OCI-LY3 (cell line): ENCODE measurements around the gene IL2RG.

Experiments used
- EZH2phosphoT487 ChIP-seq: fragments of 200-600 bp; shearing (Covaris generic); IDR thresholded peaks from 2 replicates; pipeline ENCODE4 v1.6.1; 2018; ENCODE audit warnings: antibody characterized with exemption, mixed run types, low read depth
- TF ChIP-seq, protein P1 (sequence below): fragments of 200-600, 300-600 bp; sonication (generic); IDR thresholded peaks from 2 replicates; pipeline ENCODE4 v1.5.1; 2014; ENCODE audit warnings: antibody characterized with exemption, low read length, low read depth

DNA sequence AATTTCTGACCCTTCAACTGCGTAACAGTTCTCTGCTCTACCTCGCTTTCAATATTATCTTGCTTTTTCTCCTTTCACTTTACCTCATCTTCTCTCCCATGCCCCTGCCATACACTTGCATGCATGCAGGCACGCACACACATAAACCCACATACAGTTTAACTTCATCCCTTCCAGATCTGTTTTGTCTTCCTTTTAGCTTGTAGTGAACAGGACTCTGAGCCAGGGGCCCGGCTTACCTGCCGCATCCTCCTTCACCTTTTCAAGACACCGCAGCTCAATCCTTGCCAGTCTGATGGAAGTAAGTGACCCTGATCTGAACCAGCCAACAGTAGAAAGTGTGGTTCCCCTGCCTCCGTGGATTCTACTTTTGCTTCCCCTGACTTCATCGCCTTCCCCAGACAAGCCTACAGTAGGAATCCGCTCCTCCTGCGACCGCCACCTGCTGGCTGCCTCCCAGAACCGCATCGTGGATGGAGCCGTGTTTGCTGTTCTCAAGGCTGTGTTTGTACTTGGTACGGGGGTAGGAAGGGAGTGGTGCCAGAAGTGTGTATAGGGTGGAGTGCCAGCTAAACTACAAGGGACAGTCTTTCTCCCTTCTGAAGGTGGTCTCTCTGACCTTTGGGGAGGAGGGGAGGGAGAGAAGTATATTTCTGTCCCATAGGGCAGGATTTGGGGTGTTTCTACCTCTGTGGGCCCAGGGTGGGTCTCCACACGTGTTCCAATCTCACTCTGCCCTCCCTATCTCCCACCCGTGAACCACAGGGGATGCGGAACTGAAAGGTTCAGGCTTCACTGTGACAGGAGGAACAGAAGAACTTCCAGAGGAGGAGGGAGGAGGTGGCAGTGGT is 17.8 kb upstream of the IL2RG start:
- TF ChIP-seq, protein P1, sequence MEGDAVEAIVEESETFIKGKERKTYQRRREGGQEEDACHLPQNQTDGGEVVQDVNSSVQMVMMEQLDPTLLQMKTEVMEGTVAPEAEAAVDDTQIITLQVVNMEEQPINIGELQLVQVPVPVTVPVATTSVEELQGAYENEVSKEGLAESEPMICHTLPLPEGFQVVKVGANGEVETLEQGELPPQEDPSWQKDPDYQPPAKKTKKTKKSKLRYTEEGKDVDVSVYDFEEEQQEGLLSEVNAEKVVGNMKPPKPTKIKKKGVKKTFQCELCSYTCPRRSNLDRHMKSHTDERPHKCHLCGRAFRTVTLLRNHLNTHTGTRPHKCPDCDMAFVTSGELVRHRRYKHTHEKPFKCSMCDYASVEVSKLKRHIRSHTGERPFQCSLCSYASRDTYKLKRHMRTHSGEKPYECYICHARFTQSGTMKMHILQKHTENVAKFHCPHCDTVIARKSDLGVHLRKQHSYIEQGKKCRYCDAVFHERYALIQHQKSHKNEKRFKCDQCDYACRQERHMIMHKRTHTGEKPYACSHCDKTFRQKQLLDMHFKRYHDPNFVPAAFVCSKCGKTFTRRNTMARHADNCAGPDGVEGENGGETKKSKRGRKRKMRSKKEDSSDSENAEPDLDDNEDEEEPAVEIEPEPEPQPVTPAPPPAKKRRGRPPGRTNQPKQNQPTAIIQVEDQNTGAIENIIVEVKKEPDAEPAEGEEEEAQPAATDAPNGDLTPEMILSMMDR, result peak; percentile 77
- no peak for TF ChIP-seq EZH2phosphoT487
